ENCODE results near the gene SF3A1.

SF3A1 gene

GRCh38 chr22:30308518-30309230, 48.0 kb downstream of the SF3A1 start:
- no peak for DNase-seq (ENCODE audit: low read depth)
- TF ChIP-seq CTCF (IDR thresholded peaks at IDR 0.05; ENCODE audit: low read length, missing control alignments): no peak
- H3K4me3 ChIP-seq (replicated peaks; ENCODE audit: low read depth, low read length): no peak overlapping the region

GRCh38 chr22:30308093-30308492, 48.6 kb downstream of the SF3A1 start:
- TF ChIP-seq CTCF (IDR thresholded peaks at IDR 0.05; ENCODE audit: low read length, missing control alignments): no peak
- no peak for DNase-seq (ENCODE audit: low read depth)
- no peak overlapping the region for H3K4me3 ChIP-seq (replicated peaks; ENCODE audit: low read depth, low read length)

GRCh38 chr22:30307041-30307574, 49.6 kb downstream of the SF3A1 start:
- no peak for TF ChIP-seq CTCF (IDR thresholded peaks at IDR 0.05; ENCODE audit: low read length, missing control alignments)
- no peak for DNase-seq (ENCODE audit: low read depth)
- no peak overlapping the region for H3K4me3 ChIP-seq (replicated peaks; ENCODE audit: low read depth, low read length)

GRCh38 chr22:30306627-30307011, 50.1 kb downstream of the SF3A1 start:
- no peak overlapping the region for H3K4me3 ChIP-seq (replicated peaks; ENCODE audit: low read depth, low read length)
- TF ChIP-seq CTCF (IDR thresholded peaks at IDR 0.05; ENCODE audit: low read length, missing control alignments): no peak
- no peak for DNase-seq (ENCODE audit: low read depth)

DNA sequence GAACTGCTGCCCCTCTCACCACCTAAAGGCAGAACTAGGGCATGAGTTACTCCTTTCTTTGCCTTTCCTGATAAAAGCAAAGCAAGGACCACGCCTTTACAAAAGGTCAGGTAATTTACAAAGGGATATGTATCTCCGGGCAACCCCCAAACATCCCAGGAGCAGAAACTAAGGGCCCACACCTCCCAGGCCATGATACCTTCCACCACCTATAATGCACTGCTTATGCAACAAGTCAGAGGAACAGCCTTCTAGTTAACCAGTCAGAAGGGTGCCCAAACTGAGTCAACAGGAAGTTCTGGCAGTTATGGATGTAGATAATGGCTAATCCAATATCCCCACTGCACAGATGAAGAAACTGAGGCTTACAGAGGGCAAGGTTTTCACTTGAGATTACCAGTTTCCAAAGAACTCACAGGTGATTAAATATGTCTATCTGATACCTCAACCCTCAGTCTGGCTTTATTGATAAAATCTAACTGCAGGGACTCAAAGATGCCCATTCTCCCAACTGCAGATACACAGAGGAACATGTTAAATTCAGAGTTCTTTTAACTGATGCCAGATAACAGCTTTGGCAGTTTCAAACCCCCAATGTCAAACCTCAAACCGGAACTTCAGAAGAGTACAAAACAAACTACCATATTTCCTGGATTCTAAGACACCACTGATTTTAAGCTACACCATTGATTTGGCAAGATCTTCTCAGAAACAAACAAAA, 50.6 kb downstream of the SF3A1 start:
- DNase-seq (ENCODE audit: low read depth): no peak
- no peak overlapping the region for H3K4me3 ChIP-seq (replicated peaks; ENCODE audit: low read depth, low read length)
- TF ChIP-seq CTCF (IDR thresholded peaks at IDR 0.05; ENCODE audit: low read length, missing control alignments): no peak

GRCh38 chr22:30305519-30305905, 51.2 kb downstream of the SF3A1 start:
- peak; percentile 55 for DNase-seq (ENCODE audit: low read depth)
- H3K4me3 ChIP-seq (replicated peaks; ENCODE audit: low read depth, low read length): no peak overlapping the region
- no peak for TF ChIP-seq CTCF (IDR thresholded peaks at IDR 0.05; ENCODE audit: low read length, missing control alignments)
